Dermis microvascular lymphatic vessel endothelial cell (primary cell): ENCODE data around the gene SH3D19. TPM values are rescaled to one million over a fixed set of nuclear protein-coding genes. Genes with fewer than 3 reads are reported as not detected.
"Not testable (repeated sequence)": the region's sequence is repeated elsewhere in the genome, so short reads cannot be mapped to it uniquely, and the experiment has no call there.

ENCODE experiments used
- DNase-seq, 2 donors: peaks; one replicate each; pipeline versions ENCODE4 v3.0.0 to v3.0.0-alpha.2; 2010; ENCODE audit warnings: low read depth in 2 of 2
- total RNA-seq: library from RNA; depleted of rRNA; stranded (reverse); fragments of >200 nt; gene quantifications from 2 replicates; pipeline ENCODE4 v1.2.1, GENCODE V29; 2014

The SH3D19 gene
- total RNA-seq, 1 donor from 2014 or later, result 32.7 TPM

DNA sequence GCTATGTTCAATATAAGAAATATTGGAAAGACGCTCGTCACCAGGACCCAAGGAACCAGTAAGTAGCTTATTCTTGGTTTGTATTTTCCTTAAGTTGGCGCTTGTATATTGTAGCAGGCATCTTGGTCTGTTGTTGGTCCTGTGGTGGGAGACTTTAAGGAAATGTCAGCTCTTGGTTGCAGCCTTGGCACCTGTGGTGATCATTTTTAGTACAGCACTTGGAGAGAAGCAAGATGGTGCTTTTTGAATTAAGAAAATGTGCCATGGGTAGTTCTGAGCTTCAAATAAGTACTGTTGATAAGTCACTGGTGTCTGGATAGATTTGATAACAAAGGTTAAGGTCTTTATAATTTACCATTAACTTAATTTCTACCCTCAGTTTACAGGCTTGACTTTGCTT, 224.9 kb downstream of the SH3D19 start:
- no peak for DNase-seq

GRCh38 chr4:151099976-151100417, 225.4 kb downstream of the SH3D19 start:
- DNase-seq, result peak; percentile 22 to 62

DNA sequence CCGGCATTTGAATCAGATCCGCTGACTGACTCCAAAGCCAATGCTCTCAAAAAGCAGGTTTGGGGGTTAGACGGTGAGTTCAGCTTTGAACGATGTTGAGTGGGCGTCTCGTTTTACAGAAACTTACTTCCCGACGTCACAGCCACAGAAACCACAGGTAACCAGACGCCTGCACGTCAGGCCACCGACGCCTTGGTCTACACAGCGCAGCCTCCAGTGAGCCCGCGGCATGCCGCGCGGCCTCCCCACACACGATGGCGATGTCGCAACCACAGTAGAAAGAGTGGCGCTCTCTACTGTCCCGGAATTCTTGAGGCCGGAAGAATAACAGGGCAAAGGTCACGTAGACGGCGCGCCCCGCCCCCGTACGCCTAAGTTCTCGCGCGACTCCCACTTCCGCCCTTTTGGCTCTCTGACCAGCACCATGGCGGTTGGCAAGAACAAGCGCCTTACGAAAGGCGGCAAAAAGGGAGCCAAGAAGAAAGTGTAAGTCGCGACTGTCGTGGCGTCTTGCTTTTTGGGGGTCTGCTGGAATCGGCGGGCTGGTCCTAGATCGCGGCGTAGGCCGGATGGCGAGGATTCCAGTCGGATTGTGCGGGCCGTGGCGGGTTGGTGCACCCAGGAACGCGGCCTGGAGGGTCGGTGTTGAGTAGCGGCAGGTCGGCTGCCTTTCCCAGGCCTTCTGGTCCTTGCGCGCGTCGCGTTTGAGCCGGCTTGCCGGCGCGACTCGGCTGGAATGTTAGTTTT, 226.0 kb downstream of the SH3D19 start, which contains the start of gene RPS3A:
Gene RPS3A (plus strand): TSS at position 400 of the 747 bp plus-strand sequence. CDS start 25 bp downstream, at position 425.
- DNase-seq, result peak; percentile 96 to 99

DNA sequence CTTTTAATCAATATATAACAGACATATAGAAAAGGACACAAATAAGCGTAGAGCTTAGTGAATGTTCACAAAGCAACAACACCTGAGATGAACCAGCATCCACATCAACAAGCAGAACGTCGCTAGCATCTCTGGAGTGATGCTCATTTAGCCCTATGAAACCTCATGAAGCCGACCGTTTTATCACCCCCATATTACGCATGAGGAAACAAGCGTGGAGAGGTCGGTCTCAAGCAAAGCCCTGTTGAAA, 226.5 kb downstream of the SH3D19 start:
- no peak for DNase-seq

- no peak for DNase-seq
Observed at GRCh38 chr4:151097759-151098158, 227.6 kb downstream of the SH3D19 start.

- DNase-seq, result no peak
Observed at GRCh38 chr4:151095142-151095541, 230.3 kb downstream of the SH3D19 start.

GRCh38 chr4:151094290-151094751, 231.1 kb downstream of the SH3D19 start:
- DNase-seq, result no peak

DNA sequence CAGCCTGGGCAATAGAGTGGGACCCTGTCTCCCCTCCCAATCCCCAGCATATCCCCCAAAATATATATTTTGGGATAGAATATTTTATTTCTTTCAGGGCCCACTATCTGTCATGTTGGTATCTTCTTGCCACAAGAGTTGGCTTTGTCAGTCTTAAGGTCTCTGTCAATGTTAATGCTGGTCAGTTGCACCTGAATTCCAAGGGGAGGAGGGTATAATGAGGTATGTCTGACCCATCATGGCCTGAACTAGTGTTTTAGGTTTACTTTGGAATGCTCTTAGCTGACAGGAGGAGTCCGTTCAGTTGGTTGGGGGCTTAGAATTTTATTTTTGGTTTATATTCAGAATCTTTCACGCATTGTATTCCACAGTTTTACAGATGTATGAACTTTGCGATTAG, 232.2 kb downstream of the SH3D19 start:
- DNase-seq, result no peak

DNA sequence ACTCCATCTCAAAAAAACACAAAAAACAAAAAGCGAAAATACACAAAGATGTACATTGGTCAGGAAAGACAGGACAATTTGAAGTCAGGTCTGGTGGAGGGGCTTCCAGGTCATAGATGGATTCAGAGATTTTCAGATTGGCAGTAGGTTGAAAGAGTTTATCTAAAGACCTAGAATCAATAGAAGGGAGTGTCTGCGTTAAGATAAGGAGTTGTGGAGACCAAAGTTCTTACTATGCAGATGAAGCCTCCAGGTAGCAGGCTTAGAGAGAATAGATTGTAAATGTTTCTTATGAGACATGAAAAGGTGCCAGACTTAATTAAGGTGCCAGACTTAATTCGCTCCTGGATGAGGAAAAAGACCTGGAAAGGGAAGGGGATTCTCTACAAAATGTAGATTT, 232.9 kb downstream of the SH3D19 start:
- DNase-seq, result no peak

DNA sequence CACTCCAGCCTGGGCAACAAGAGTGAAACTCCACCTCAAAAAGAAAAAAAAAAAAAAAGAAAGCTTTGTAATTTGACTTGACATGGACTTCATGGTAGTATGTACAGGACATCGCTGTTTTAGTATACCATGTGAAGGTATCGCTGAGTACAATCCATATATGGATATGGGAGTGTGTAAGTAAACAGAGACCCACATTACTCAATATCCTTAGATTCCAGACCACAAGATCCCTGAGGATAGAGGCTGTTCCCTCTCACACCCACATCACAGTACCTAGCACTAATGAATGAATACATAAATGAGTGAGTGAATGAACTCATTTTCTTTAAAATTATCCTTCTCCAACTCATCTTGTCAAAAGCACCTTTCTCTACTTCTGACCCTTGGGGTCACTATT, 234.4 kb downstream of the SH3D19 start:
- DNase-seq, result no peak

DNA sequence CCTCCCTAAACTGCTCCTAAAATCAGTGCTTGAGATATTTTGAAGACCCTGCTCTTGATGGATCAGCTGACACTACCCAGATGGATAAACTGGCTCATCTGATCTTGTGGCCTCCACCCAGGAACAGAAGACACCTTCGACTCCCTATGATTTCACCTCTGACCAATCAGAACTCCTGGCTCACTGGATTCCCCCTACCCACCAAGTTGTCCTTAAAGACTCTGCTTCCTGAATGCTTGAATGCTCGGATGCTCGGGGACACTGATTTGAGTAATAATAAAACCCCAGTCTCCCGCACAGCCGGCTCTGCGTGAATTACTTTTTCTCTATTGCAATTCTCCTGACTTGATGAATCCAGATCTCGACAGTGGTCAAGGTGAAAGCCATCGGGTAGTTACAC, 237.9 kb downstream of the SH3D19 start:
- no peak for DNase-seq

- DNase-seq, result not testable (repeated sequence)
Observed at GRCh38 chr4:151077978-151078377, 247.4 kb downstream of the SH3D19 start.

- no peak for DNase-seq
Observed at GRCh38 chr4:151074416-151074916, 250.9 kb downstream of the SH3D19 start.

Other genes with a start within 250 kb of the SH3D19 start
- 1,726 and 3,014 TPM in 2 replicates for gene RPS3A, start 226.0 kb downstream of the SH3D19 start, total RNA-seq
- gene PRSS48, start 48.4 kb downstream of the SH3D19 start, total RNA-seq, result not detected in 2 replicates
- gene FHIP1A, start 83.6 kb upstream of the SH3D19 start, total RNA-seq, result 0.39 and 0.76 TPM in 2 replicates